Glomerular visceral epithelial cell (primary cell): ENCODE measurements around the gene TBX3.

ENCODE experiments used
- DNase-seq: peaks from one replicate; pipeline ENCODE4 v3.0.0-alpha.2; 2016; ENCODE audit errors: extremely low spot score

TBX3 gene

GRCh38 chr12:114627393-114627792, 56.6 kb downstream of the TBX3 start:
- no peak for DNase-seq

GRCh38 chr12:114625294-114625851, 58.6 kb downstream of the TBX3 start:
- DNase-seq: no peak

- no peak for DNase-seq
These were observed 60.2 kb downstream of the TBX3 start for GRCh38 chr12:114623737-114624136.
